ENCODE measurements around the gene RNF25.

- no peak for TF ChIP-seq ZNF501 (tag by site-specific recombination; IDR thresholded peaks at IDR 0.05)
- no peak for TF ChIP-seq ZFP41 (tag by site-specific recombination; IDR thresholded peaks at IDR 0.05; ENCODE audit: borderline replicate concordance)
- TF ChIP-seq, protein P1, sequence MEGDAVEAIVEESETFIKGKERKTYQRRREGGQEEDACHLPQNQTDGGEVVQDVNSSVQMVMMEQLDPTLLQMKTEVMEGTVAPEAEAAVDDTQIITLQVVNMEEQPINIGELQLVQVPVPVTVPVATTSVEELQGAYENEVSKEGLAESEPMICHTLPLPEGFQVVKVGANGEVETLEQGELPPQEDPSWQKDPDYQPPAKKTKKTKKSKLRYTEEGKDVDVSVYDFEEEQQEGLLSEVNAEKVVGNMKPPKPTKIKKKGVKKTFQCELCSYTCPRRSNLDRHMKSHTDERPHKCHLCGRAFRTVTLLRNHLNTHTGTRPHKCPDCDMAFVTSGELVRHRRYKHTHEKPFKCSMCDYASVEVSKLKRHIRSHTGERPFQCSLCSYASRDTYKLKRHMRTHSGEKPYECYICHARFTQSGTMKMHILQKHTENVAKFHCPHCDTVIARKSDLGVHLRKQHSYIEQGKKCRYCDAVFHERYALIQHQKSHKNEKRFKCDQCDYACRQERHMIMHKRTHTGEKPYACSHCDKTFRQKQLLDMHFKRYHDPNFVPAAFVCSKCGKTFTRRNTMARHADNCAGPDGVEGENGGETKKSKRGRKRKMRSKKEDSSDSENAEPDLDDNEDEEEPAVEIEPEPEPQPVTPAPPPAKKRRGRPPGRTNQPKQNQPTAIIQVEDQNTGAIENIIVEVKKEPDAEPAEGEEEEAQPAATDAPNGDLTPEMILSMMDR (tag by site-specific recombination; IDR thresholded peaks at IDR 0.05), result no peak
- no peak for TF ChIP-seq ZBTB7A (tag by site-specific recombination; IDR thresholded peaks at IDR 0.05; ENCODE audit: low read depth)
- no peak for TF ChIP-seq ZNF138 (tag by site-specific recombination; IDR thresholded peaks at IDR 0.05; ENCODE audit: borderline replicate concordance)
- no peak for TF ChIP-seq ZNF843 (tag by site-specific recombination; IDR thresholded peaks at IDR 0.05)
- no peak for TF ChIP-seq ZNF707 (tag by site-specific recombination; IDR thresholded peaks at IDR 0.05)
- no peak for TF ChIP-seq YY1 (tag by site-specific recombination; IDR thresholded peaks at IDR 0.05)
- no peak for TF ChIP-seq ZNF274 (IDR thresholded peaks at IDR 0.05; ENCODE audit: low read length)
- no peak for TF ChIP-seq ZNF274 (tag by site-specific recombination; IDR thresholded peaks at IDR 0.05; ENCODE audit: borderline replicate concordance)
- TF ChIP-seq ZNF623 (tag by site-specific recombination; IDR thresholded peaks at IDR 0.05), result no peak
- no peak for TF ChIP-seq ZNF221 (tag by site-specific recombination; IDR thresholded peaks at IDR 0.05; ENCODE audit: borderline replicate concordance)
- TF ChIP-seq ZNF239 (tag by site-specific recombination; IDR thresholded peaks at IDR 0.05), result no peak
- no peak for TF ChIP-seq ZNF391 (tag by site-specific recombination; IDR thresholded peaks at IDR 0.05; ENCODE audit: borderline replicate concordance, low read depth)
These were observed 50.8 kb downstream of the RNF25 start for GRCh38 chr2:218621007-218621406.
